HS-5 (cell line): Measurements from ENCODE around the gene SASH1.

Experiments used
- DNase-seq: peaks from one replicate; pipeline ENCODE4 v3.0.0-alpha.2; 2012; ENCODE audit warnings: low read depth

The SASH1 gene

GRCh38 chr6:148405894-148406293 is 63.3 kb downstream of the SASH1 start:
- DNase-seq = no peak

GRCh38 chr6:148406579-148407371 is 64.1 kb downstream of the SASH1 start:
- no peak for DNase-seq

GRCh38 chr6:148407372-148407771 is 64.7 kb downstream of the SASH1 start:
- peak; percentile 95 for DNase-seq

GRCh38 chr6:148413321-148414091 is 70.9 kb downstream of the SASH1 start:
- no peak for DNase-seq

GRCh38 chr6:148414092-148414489 is 71.5 kb downstream of the SASH1 start:
- no peak for DNase-seq

- DNase-seq = peak; percentile 71
Measured at GRCh38 chr6:148414836-148415235, 72.2 kb downstream of the SASH1 start.

- DNase-seq = no peak
Measured at GRCh38 chr6:148415511-148416260, 73.0 kb downstream of the SASH1 start.

GRCh38 chr6:148416330-148416965 is 73.8 kb downstream of the SASH1 start:
- DNase-seq = no peak

- no peak for DNase-seq
Measured at GRCh38 chr6:148417045-148417444, 74.4 kb downstream of the SASH1 start.

GRCh38 chr6:148419430-148419829 is 76.8 kb downstream of the SASH1 start:
- DNase-seq = no peak

GRCh38 chr6:148422085-148422484 is 79.4 kb downstream of the SASH1 start:
- no peak for DNase-seq

- DNase-seq = no peak
Measured at GRCh38 chr6:148423133-148423532, 80.5 kb downstream of the SASH1 start.

GRCh38 chr6:148423601-148424270 is 81.1 kb downstream of the SASH1 start:
- DNase-seq = no peak

- DNase-seq = no peak
Measured at GRCh38 chr6:148425443-148425842, 82.8 kb downstream of the SASH1 start.

- DNase-seq = no peak
Measured at GRCh38 chr6:148426317-148426977, 83.8 kb downstream of the SASH1 start.

GRCh38 chr6:148427333-148427732 is 84.7 kb downstream of the SASH1 start:
- DNase-seq = no peak

- DNase-seq = no peak
Measured at GRCh38 chr6:148429423-148429822, 86.8 kb downstream of the SASH1 start.

GRCh38 chr6:148430897-148431296 is 88.3 kb downstream of the SASH1 start:
- DNase-seq = no peak

- no peak for DNase-seq
Measured at GRCh38 chr6:148431413-148431812, 88.8 kb downstream of the SASH1 start.

GRCh38 chr6:148431840-148432239 is 89.2 kb downstream of the SASH1 start:
- DNase-seq = no peak
